AG04450 (cell line): Measurements from ENCODE around the gene PTCSC3. TPM values are rescaled to one million over a fixed set of nuclear protein-coding genes. Genes with fewer than 3 reads are reported as not detected.

Source experiments
- CTCF ChIA-PET: fragments of 300-600, 350-600 bp; formaldehyde crosslinking; extraction: SDS; loops from one replicate; lab custom pipeline; 2022; ENCODE audit warnings: antibody characterized with exemption, inconsistent platforms; lab: Charles Lee
- POLR2A ChIA-PET: fragments of 350-600 bp; formaldehyde crosslinking; extraction: SDS; loops from one replicate; lab custom pipeline; 2021; ENCODE audit warnings: antibody characterized with exemption, inconsistent platforms; lab: Yijun Ruan, JAX
- DNase-seq: peaks from one replicate; pipeline ENCODE4 v3.0.0-alpha.2; 2011; ENCODE audit warnings: low read depth, low spot score
- H3K27ac ChIP-seq: one replicate; pipeline ENCODE4 v1.5.1; 2012; ENCODE audit warnings: low read depth, low read length, control low read depth
- H3K27me3 ChIP-seq: one replicate; pipeline ENCODE4 v1.6.0; 2012; ENCODE audit warnings: low read length; ENCODE audit not compliant: control insufficient read depth, insufficient read depth
- H3K4me3 ChIP-seq: 2 replicates; pipeline ENCODE4 v1.5.1; 2011; ENCODE audit warnings: mild to moderate bottlenecking, low read depth, low read length, control low read depth
- H3K9me3 ChIP-seq: 2 replicates; pipeline ENCODE4 v1.5.1; 2012; ENCODE audit warnings: low read length; ENCODE audit not compliant: control insufficient read depth, insufficient read depth
- CTCF ChIP-seq: IDR thresholded peaks from 2 replicates; pipeline ENCODE4 v1.5.1; 2011; ENCODE audit warnings: low read depth, low read length, control low read depth, inconsistent platforms
- polyA plus RNA-seq: library from polyadenylated mRNA; depleted of rRNA; stranded (reverse); fragments of >200 nt; gene quantifications from 2 replicates; pipeline ENCODE4 v1.2.3, GENCODE V29; 2011

PTCSC3 gene
- polyA plus RNA-seq, 1 experiment = not detected

- no peak for DNase-seq
- no peak for TF ChIP-seq CTCF
- no peaks in the 10 kb centered on the region for H3K27me3 ChIP-seq
- CTCF ChIA-PET = interaction anchor here (1.1 kb wide), 1 partner anchor 144 kb away, joined by 6 read pairs; no protein-coding TSS in a partner anchor
- no peaks in the 10 kb centered on the region for H3K9me3 ChIP-seq
- no peak overlapping the region for H3K4me3 ChIP-seq
- H3K27ac ChIP-seq = no peak overlapping the region
- POLR2A ChIA-PET = no interaction called here
Measured at GRCh38 chr14:36214476-36215216, 38.1 kb upstream of the PTCSC3 start.

- H3K9me3 ChIP-seq = no peaks in the 10 kb centered on the region
- no peaks in the 10 kb centered on the region for H3K27me3 ChIP-seq
- no peak overlapping the region for H3K4me3 ChIP-seq
- TF ChIP-seq CTCF = no peak
- POLR2A ChIA-PET = no interaction called here
- H3K27ac ChIP-seq = no peak overlapping the region
- DNase-seq = no peak
- CTCF ChIA-PET = interaction anchor here (1.3 kb wide), 1 partner anchor 143 kb away, joined by 3 read pairs; no protein-coding TSS in a partner anchor
Measured at GRCh38 chr14:36212987-36213386, 36.5 kb upstream of the PTCSC3 start.

GRCh38 chr14:36212577-36212976 is 36.1 kb upstream of the PTCSC3 start:
- DNase-seq = no peak
- CTCF ChIA-PET = interaction anchor here (1.3 to 1.8 kb wide), 2 partner anchors 142 to 161 kb away, joined by 3 to 7 read pairs; no protein-coding TSS in a partner anchor
- H3K27ac ChIP-seq = no peak overlapping the region

GRCh38 chr14:36208690-36209278 is 32.3 kb upstream of the PTCSC3 start:
- Histone ChIP-seq H3K27me3 (no peaks in the 10 kb centered on the region), H3K9me3 (no peaks in the 10 kb centered on the region), H3K4me3 (no peak overlapping the region), H3K27ac (no peak overlapping the region)
- POLR2A ChIA-PET = no interaction called here
- TF ChIP-seq CTCF = no peak
- DNase-seq = no peak
- CTCF ChIA-PET = interaction anchor here (2.4 to 5.7 kb wide), 2 partner anchors 138 to 165 kb away, joined by 6 to 39 read pairs; no protein-coding TSS in a partner anchor

More at GRCh38 chr14:36212577-36212976, 36.1 kb upstream of the PTCSC3 start:
- no peak for TF ChIP-seq CTCF
- Histone ChIP-seq H3K27me3 (no peaks in the 10 kb centered on the region), H3K9me3 (no peaks in the 10 kb centered on the region), H3K4me3 (no peak overlapping the region)
- POLR2A ChIA-PET = no interaction called here

GRCh38 chr14:36207500-36207899 is 31.0 kb upstream of the PTCSC3 start:
- H3K4me3 ChIP-seq = no peak overlapping the region
- TF ChIP-seq CTCF = peak; percentile 53
- H3K27ac ChIP-seq = no peak overlapping the region
- H3K27me3 ChIP-seq = no peaks in the 10 kb centered on the region
- DNase-seq = no peak
- ChIA-PET CTCF (interaction anchor here (1.0 to 5.7 kb wide), 2 partner anchors 21 to 166 kb away, joined by 3 to 39 read pairs; no protein-coding TSS in a partner anchor), POLR2A (no interaction called here)
- no peaks in the 10 kb centered on the region for H3K9me3 ChIP-seq
